Esophagus muscularis mucosa (tissue), 3 donors: Measurements from ENCODE around the gene TJP2.

ENCODE experiments used
- POLR2A ChIP-seq: fragments of 450-650 bp; IDR thresholded peaks from one replicate; pipeline ENCODE4 v1.6.1; 2017; ENCODE audit warnings: antibody characterized with exemption, moderate library complexity, mild to moderate bottlenecking, low read depth
- POLR2AphosphoS5 ChIP-seq, 2 donors: sonication (generic); formaldehyde crosslinking; IDR thresholded peaks; one replicate each; pipeline ENCODE4 v1.6.1; 2017; ENCODE audit warnings: antibody characterized with exemption in 2 of 2
- TF ChIP-seq, protein P1 (sequence below), 3 experiments: fragments of 200-600 bp in 2 of 3; fragments of 450-650 bp in 1 of 3; sonication (generic) in 2 of 3; IDR thresholded peaks; one replicate each; pipeline ENCODE4 v1.5.1; 2017 to 2019; ENCODE audit warnings: antibody characterized with exemption in 3 of 3, mild to moderate bottlenecking in 2 of 3, moderate library complexity in 1 of 3

DNA sequence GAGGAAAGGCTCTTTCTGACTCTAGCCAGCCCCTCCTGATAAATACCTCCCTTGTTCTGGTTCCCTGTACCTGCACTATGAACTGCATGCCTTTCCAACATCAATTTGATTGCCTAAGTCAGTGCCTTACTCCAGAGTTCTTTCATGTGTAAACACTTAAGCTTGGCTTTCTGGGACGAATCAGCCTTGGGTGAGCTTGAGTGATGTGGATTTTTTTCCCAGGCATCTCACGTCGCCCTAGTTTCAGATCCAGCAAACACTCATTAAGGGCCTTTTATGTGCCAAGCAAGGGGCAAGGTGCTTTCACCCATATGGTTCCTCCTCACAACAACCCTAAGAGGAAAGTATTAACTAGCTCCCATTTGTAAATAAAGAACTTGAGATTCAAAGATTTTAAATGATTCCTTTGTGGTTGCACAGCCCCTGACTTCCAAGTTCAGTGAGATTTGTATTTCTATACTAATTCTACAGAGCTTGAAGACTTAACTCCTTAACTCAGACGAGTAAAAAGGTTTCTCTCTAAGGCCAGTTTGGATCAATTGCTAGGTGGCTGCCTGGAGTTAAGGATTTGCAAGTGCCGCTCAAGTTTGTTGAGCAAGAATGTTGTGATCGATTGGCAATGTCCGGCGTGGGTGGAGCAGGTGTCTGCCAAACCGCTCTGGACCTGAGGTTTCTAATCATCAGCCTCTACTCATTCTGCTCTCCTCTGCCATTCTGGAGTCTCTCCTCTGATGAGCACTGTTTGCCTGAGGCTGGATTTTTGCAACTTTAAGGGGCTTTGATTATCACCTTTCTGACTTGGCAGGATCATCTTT is 20.2 kb upstream of the TJP2 start:
- TF ChIP-seq, protein P1, sequence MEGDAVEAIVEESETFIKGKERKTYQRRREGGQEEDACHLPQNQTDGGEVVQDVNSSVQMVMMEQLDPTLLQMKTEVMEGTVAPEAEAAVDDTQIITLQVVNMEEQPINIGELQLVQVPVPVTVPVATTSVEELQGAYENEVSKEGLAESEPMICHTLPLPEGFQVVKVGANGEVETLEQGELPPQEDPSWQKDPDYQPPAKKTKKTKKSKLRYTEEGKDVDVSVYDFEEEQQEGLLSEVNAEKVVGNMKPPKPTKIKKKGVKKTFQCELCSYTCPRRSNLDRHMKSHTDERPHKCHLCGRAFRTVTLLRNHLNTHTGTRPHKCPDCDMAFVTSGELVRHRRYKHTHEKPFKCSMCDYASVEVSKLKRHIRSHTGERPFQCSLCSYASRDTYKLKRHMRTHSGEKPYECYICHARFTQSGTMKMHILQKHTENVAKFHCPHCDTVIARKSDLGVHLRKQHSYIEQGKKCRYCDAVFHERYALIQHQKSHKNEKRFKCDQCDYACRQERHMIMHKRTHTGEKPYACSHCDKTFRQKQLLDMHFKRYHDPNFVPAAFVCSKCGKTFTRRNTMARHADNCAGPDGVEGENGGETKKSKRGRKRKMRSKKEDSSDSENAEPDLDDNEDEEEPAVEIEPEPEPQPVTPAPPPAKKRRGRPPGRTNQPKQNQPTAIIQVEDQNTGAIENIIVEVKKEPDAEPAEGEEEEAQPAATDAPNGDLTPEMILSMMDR (IDR thresholded peaks at IDR 0.05): no peak
- TF ChIP-seq POLR2A (no peak), POLR2AphosphoS5 (IDR thresholded peaks at IDR 0.05) (no peak)
